Loucy (cell line): ENCODE results near the gene KRT86.

Source experiments
- H2AFZ ChIP-seq: fragments of 200-600 bp; sonication (generic); 2 replicates; pipeline ENCODE4 v1.6.0; 2016; ENCODE audit warnings: antibody characterized with exemption, mild to moderate bottlenecking, low read length, moderate library complexity
- H3F3A ChIP-seq: fragments of 200-600 bp; 2 replicates; pipeline ENCODE4 v1.6.0; 2016; ENCODE audit warnings: antibody characterized with exemption, low read depth, mild to moderate bottlenecking
- H3K27me3 ChIP-seq: fragments of 200-600 bp; sonication (generic); 2 replicates; pipeline ENCODE4 v1.6.1; 2014; ENCODE audit warnings: low read length, mild to moderate bottlenecking; ENCODE audit not compliant: insufficient read depth, poor library complexity, severe bottlenecking
- H3K36me3 ChIP-seq: fragments of 200-600 bp; sonication (generic); 2 replicates; pipeline ENCODE4 v1.6.1; 2016; ENCODE audit warnings: low read length; ENCODE audit not compliant: insufficient read depth
- H3K4me1 ChIP-seq: fragments of 200-600 bp; sonication (generic); 2 replicates; pipeline ENCODE4 v1.5.1; 2014; ENCODE audit warnings: low read length, mild to moderate bottlenecking; ENCODE audit not compliant: insufficient read depth, poor library complexity, severe bottlenecking
- H3K4me2 ChIP-seq: fragments of 200-600 bp; sonication (generic); 2 replicates; pipeline ENCODE4 v1.6.0; 2014; ENCODE audit warnings: antibody characterized with exemption, low read length, low read depth, mild to moderate bottlenecking; ENCODE audit not compliant: poor library complexity, severe bottlenecking
- H3K4me3 ChIP-seq: fragments of 200-600 bp; sonication (generic); 2 replicates; pipeline ENCODE4 v1.5.1; 2014; ENCODE audit warnings: low read length, mild to moderate bottlenecking, mixed read lengths; ENCODE audit not compliant: poor library complexity, severe bottlenecking
- H3K79me2 ChIP-seq: fragments of 200-600 bp; sonication (generic); 2 replicates; pipeline ENCODE4 v1.6.1; 2014; ENCODE audit warnings: low read length; ENCODE audit not compliant: insufficient read depth
- H3K9ac ChIP-seq: fragments of 200-600 bp; sonication (generic); 2 replicates; pipeline ENCODE4 v1.6.0; 2014; ENCODE audit warnings: mild to moderate bottlenecking, low read depth, low read length, moderate library complexity; ENCODE audit not compliant: poor library complexity, severe bottlenecking
- H3K9me2 ChIP-seq: fragments of 200-600 bp; sonication (generic); replicated peaks from 2 replicates; pipeline ENCODE4 v1.6.1; 2016; ENCODE audit warnings: low read depth, low read length, mixed read lengths
- H3K9me3 ChIP-seq: fragments of 200-600 bp; sonication (generic); 2 replicates; pipeline ENCODE4 v1.6.1; 2014; ENCODE audit warnings: mild to moderate bottlenecking, antibody characterized with exemption, low read length, low read depth; ENCODE audit not compliant: insufficient read depth
- H4K20me1 ChIP-seq: fragments of 200-600 bp; sonication (generic); 2 replicates; pipeline ENCODE4 v1.6.0; 2014; ENCODE audit warnings: antibody characterized with exemption, low read length, mild to moderate bottlenecking; ENCODE audit not compliant: insufficient read depth, poor library complexity, severe bottlenecking
- EZH2phosphoT487 ChIP-seq: fragments of 200-600 bp; IDR thresholded peaks from 2 replicates; pipeline ENCODE4 v1.6.1; 2018; ENCODE audit warnings: antibody characterized with exemption, mild to moderate bottlenecking, moderate library complexity, borderline replicate concordance
- TF ChIP-seq, protein P1 (sequence below): fragments of 200-600 bp; sonication (generic); conservative IDR thresholded peaks from 2 replicates; pipeline ENCODE4 v1.5.1; 2014; ENCODE audit warnings: mild to moderate bottlenecking, antibody characterized with exemption, low read length

The KRT86 gene

DNA sequence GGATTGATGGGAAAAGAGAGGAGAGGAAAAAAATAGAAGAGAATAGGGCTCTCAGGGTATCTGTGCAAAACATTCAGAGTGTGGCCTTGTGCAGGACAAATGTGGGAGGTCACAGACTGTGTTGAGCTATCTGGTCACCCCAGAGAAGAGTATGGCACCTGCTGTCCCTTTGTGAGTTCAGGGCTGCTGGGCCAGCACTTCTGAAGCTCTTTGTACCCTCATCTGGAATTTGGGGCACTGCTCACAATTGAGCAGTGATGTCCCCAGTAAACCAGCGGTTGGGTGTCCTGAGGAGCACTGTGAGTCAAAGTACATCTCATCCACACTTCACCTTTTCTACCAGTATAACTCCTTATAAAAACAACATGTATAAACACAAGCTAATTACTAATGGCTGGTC lies 19.5 kb downstream of the KRT86 start:
- Histone ChIP-seq H4K20me1 (no peaks in the 10 kb centered on the region), H3K9me2 (no peaks in the 10 kb centered on the region), H3K79me2 (no peaks in the 10 kb centered on the region), H3K4me3 (no peak overlapping the region), H3K4me1 (peaks cover 29% of the 10 kb centered on the region), H3K27me3 (no peaks in the 10 kb centered on the region), H3K36me3 (no peaks in the 10 kb centered on the region), H3K9ac (no peak overlapping the region), H2AFZ (no peak overlapping the region), H3F3A (no peaks in the 10 kb centered on the region), H3K9me3 (no peaks in the 10 kb centered on the region), H3K4me2 (no peak overlapping the region)
- TF ChIP-seq EZH2phosphoT487: no peak
- TF ChIP-seq, protein P1, sequence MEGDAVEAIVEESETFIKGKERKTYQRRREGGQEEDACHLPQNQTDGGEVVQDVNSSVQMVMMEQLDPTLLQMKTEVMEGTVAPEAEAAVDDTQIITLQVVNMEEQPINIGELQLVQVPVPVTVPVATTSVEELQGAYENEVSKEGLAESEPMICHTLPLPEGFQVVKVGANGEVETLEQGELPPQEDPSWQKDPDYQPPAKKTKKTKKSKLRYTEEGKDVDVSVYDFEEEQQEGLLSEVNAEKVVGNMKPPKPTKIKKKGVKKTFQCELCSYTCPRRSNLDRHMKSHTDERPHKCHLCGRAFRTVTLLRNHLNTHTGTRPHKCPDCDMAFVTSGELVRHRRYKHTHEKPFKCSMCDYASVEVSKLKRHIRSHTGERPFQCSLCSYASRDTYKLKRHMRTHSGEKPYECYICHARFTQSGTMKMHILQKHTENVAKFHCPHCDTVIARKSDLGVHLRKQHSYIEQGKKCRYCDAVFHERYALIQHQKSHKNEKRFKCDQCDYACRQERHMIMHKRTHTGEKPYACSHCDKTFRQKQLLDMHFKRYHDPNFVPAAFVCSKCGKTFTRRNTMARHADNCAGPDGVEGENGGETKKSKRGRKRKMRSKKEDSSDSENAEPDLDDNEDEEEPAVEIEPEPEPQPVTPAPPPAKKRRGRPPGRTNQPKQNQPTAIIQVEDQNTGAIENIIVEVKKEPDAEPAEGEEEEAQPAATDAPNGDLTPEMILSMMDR: no peak

DNA sequence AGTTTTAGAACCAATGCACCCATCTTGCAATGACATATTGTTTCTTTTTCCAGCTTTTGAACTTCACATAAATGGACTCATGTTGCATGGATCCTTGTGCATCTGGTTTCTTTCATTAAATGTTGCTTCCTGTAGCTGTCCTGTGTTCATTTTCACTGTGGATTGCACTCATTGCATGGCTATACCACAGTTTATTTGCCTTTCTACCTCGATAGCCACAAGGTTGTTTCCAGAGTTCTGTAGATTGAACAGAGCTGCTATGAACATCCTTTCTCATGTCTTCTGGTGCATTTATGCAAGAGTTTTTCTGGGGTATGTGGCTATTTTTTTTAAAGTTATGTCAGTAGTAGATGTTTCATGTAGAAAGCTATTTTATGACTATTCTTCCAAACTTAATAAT lies 20.4 kb downstream of the KRT86 start:
- no peaks in the 10 kb centered on the region for H3K36me3 ChIP-seq
- TF ChIP-seq, protein P1: no peak
- TF ChIP-seq EZH2phosphoT487: no peak
- H3K9me2 ChIP-seq: no peaks in the 10 kb centered on the region
- H3K9me3 ChIP-seq: no peaks in the 10 kb centered on the region
- no peak overlapping the region for H2AFZ ChIP-seq
- H3F3A ChIP-seq: no peaks in the 10 kb centered on the region
- H3K79me2 ChIP-seq: no peaks in the 10 kb centered on the region
- H3K9ac ChIP-seq: no peak overlapping the region
- no peaks in the 10 kb centered on the region for H4K20me1 ChIP-seq
- H3K4me2 ChIP-seq: peak overlapping the region; percentile 1
- H3K4me3 ChIP-seq: no peak overlapping the region
- no peaks in the 10 kb centered on the region for H3K27me3 ChIP-seq
- peaks cover 29% of the 10 kb centered on the region for H3K4me1 ChIP-seq

DNA sequence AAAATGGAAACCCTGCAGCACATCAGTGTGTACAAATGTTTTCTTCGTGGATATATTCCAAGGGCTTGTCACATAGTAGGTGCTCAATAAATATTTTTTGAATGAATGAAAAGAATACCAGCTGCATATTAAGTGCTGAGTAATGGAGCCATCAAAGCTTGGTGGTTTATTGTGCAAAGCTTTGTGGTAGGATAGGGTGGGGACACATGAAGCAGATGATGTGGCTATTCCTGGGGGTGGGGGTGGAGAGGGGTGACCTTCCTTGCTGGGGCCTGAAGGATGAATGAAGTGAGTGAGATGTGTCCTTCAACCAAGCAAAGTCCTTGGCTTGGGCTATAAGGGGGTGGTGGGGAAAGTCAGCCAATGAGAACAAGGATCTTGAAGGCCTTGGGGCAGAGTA lies 21.2 kb downstream of the KRT86 start:
- no peak overlapping the region for H3K9ac ChIP-seq
- H3K4me1 ChIP-seq: peaks cover 29% of the 10 kb centered on the region
- no peaks in the 10 kb centered on the region for H4K20me1 ChIP-seq
- no peak overlapping the region for H3K4me2 ChIP-seq
- TF ChIP-seq, protein P1: no peak
- no peak for TF ChIP-seq EZH2phosphoT487
- H2AFZ ChIP-seq: no peak overlapping the region
- no peaks in the 10 kb centered on the region for H3K9me3 ChIP-seq
- no peaks in the 10 kb centered on the region for H3K79me2 ChIP-seq
- no peaks in the 10 kb centered on the region for H3K9me2 ChIP-seq
- no peaks in the 10 kb centered on the region for H3K27me3 ChIP-seq
- H3F3A ChIP-seq: no peaks in the 10 kb centered on the region
- H3K4me3 ChIP-seq: no peak overlapping the region
- H3K36me3 ChIP-seq: no peaks in the 10 kb centered on the region
